NCI-H2107 (cell line): Measurements from ENCODE around the gene MAP2K1.
"Not testable (repeated sequence)": the region's sequence is repeated elsewhere in the genome, so short reads cannot be mapped to it uniquely, and the experiment has no call there.

Experiments
- DNase-seq: peaks from one replicate; lab custom pipeline; 2025; lab: John Stamatoyannopoulos, UW

The MAP2K1 gene

GRCh38 chr15:66393037-66393436 is 6.3 kb downstream of the MAP2K1 start:
- DNase-seq = not testable (repeated sequence)

- DNase-seq = no peak
Measured at GRCh38 chr15:66394472-66394871, 7.8 kb downstream of the MAP2K1 start.

DNA sequence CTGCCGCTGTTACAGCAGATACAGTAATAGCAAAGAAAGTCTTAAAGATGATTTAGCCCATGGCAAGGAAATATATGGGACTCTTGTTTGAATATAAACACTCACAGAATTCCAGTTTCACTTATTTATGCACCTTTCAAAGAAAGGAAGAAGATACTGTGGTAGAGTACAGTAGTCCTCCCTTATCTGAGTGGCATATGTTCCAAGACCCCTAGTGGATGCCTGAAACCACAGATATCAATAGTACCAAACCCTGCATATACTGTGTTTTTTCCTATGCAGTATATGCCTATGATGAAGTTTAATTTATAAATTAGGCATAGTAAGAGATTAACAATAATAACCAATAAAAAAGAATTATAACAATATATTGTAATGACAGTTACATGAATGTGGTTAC is 8.2 kb downstream of the MAP2K1 start:
- no peak for DNase-seq

- DNase-seq = no peak
Measured at GRCh38 chr15:66399276-66399675, 12.6 kb downstream of the MAP2K1 start.

DNA sequence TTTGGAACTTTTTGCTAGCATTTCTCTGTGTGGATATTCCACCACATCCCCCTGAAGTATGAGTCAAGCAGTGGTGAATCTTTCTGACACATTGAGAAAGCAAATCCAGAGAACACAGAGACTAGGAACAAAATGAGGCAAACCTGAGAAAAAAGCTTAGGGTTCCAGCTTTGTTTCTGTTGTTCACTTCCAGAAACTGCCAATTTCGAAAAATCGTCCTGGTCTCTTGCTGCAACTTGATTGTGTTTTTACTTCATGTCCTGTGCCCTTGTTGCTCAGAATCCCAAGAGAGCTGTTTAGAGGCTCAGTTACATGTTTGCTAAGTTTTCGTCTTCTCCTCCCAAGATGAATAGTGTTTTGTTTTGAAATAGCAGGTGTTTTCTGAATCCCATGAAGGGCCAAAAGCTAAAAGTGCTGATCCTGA is 13.7 kb downstream of the MAP2K1 start:
- DNase-seq = no peak

- DNase-seq = no peak
Measured at GRCh38 chr15:66401130-66402021, 14.7 kb downstream of the MAP2K1 start.

DNA sequence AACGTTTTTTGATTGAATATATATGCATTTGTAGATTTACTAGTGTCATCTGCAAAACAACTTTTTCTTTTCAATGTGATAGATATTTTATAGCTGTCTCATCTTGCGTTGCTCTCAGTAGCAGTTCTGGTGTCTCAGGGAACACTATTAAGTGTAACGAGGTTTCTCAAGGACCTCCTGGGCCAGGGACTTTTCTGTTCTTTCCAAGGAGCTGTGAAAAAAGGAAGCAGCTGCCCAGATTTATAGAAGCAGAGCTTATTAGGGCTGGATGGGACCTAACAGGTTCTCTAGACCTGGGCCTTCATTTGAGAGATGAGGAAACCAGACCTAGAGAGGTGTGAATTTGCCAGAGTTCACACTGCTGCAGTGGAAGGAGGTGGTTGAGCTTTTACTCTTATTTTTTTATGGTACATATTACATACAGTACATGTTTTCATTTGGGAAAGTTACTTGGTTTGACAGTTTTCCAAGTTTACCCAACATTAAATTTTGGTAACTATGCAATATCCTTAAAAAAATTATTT is 16.1 kb downstream of the MAP2K1 start:
- no peak for DNase-seq

DNA sequence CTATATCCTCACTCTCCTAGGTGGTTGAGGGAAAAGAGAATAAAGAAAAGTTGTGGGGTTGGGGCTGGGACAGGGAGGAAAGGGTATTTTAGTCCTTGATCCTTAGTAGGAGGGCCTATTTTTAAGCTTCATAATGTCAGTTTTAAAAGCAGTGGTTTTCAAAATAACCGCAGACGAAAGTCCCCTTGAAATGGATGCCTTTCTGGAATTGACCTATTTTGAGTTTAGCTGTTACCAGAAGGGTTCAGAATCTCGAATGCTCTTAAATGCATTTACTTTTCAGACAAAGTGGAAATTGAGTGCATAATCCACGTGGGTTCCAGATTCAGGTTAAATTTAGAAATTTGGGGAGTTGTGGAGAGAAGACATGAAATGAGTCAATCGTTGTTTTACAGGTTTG is 16.6 kb downstream of the MAP2K1 start:
- DNase-seq = no peak

- no peak for DNase-seq
Measured at GRCh38 chr15:66404122-66404521, 17.4 kb downstream of the MAP2K1 start.

- DNase-seq = no peak
Measured at GRCh38 chr15:66404532-66404931, 17.8 kb downstream of the MAP2K1 start.

DNA sequence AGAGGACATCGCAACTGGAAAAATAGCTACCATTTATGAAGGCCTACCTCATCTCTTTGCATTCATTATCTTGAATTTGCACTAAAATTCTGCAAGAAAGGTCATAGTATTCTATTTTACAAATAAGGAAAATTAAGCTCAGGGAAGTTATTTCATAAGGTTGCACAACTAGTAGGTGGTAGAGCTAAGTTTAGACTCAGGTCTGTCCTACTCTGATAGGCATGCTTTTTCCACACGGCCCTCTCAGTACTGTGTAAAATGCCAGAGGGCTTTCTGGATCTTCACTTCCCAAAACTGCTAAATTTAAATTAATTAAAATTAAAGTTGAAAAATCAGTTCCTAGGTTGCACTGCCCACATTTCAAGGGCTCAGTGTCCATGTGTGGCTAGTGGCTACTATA is 18.3 kb downstream of the MAP2K1 start:
- DNase-seq = no peak

GRCh38 chr15:66405615-66406014 is 18.9 kb downstream of the MAP2K1 start:
- DNase-seq = no peak

DNA sequence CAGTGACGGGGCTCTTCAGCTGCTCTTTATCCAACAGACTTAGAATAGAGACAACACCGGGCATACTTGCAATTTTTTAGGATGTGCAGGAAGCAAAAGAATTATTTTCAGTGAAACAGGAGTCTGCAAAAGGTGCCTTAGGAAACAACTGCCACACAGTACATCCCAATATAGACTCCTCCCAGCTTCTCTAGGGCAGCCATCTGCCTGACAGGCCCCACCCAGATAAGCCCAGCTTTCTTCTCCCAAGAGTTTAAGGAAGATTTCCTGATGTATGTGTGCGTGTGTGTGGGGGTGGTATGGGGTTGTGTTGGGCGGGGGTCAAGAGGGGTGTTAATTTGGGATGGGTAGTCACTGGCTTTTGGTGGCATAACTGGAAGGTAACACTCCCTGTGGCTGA is 21.5 kb downstream of the MAP2K1 start:
- no peak for DNase-seq

GRCh38 chr15:66408675-66409282 is 22.1 kb downstream of the MAP2K1 start:
- DNase-seq = no peak

DNA sequence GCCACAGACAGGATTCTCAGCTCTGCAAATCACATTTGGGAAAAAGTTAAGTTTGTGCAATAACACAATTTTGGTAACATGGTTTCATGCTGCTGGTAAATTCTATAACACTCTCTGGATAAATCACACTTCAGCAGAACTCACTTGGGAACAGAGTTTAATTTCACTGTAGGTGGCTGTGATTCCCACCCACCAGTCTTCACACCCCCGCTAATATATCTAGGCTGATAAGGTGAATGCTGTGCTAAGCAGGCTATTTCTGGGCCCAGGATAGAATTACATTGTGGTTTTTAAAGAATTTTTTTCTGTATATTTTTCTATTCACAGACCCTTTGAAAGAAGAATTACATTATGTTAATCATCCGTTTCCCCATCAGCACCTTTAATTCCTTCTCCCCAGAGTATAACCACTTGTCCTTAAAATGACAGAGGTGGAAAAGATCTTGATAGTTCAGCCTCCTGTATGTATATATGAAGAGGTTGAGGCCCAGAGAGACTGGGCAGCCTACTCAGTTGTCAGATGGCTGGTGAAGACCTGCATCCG is 22.9 kb downstream of the MAP2K1 start:
- no peak for DNase-seq

GRCh38 chr15:66411190-66411589 is 24.5 kb downstream of the MAP2K1 start:
- no peak for DNase-seq

GRCh38 chr15:66412220-66412619 is 25.5 kb downstream of the MAP2K1 start:
- no peak for DNase-seq

DNA sequence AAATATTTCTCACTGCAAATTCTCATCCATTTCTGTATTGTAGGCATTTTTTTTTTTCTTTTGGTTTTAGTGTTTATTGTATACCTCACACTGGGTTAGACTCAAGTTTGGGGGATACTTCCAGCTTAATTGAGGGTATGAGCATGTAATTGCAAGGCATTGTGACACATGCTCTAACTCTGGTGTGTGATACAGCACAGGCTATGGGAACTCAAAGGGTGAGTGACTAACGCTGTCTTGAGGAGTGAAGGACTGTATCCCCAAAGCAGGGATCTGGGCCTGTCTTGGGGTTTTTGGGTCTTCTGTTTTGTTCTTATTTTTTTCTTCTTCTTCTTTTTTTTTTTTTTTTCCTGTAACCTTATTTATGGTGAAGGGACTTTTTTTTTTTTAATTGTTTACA is 26.9 kb downstream of the MAP2K1 start:
- no peak for DNase-seq

GRCh38 chr15:66415360-66415759 is 28.6 kb downstream of the MAP2K1 start:
- no peak for DNase-seq

- no peak for DNase-seq
Measured at GRCh38 chr15:66417736-66418135, 31.0 kb downstream of the MAP2K1 start.

GRCh38 chr15:66419471-66419870 is 32.8 kb downstream of the MAP2K1 start:
- DNase-seq = no peak

GRCh38 chr15:66422347-66422746 is 35.6 kb downstream of the MAP2K1 start:
- no peak for DNase-seq

- DNase-seq = no peak
Measured at GRCh38 chr15:66423149-66423548, 36.4 kb downstream of the MAP2K1 start.
